Heart left ventricle (tissue), 13 donors: Measurements from ENCODE around the gene FAAP100.

Experiments
- CTCF ChIP-seq, 12 donors: fragments of 200-600 bp; sonication (generic) in 4 of 12; IDR thresholded peaks; one replicate each; pipeline versions ENCODE4 v1.5.0 to v1.8.0; 2018 to 2022; ENCODE audit warnings: antibody characterized with exemption in 12 of 12, mild to moderate bottlenecking in 5 of 12
- POLR2A ChIP-seq, 2 donors: fragments of 450-650 bp; IDR thresholded peaks; one replicate each; pipeline ENCODE4 v1.6.1; 2017; ENCODE audit warnings: antibody characterized with exemption in 2 of 2, mild to moderate bottlenecking in 2 of 2, moderate library complexity in 2 of 2
- donor health status: ischemic (EF 13 %, LVEDD 7.1; RV severe dilation, severe dysfunction).
- donor health status: DM: no; HTN: yes; CAD: no.
- donor health status: DM: no; HTN: no; CAD: no.
- donor health status: ischemic (EF 25% LVEDD 6.9; RV normal size, moderate dysfunction).
- donor health status: ischemic (EF 25% LVEDD 5.7; RV mildly dilated, moderate dysfunction).
- donor health status: ischemic (EF 35%, LVEDD 5.7; RV mildly dilated, moderate dysfunction).
- donor health status: nonischemic (EF 11% LVEDD 7.7; RV severe dilation, severe dysfunction).
- donor health status: DM: yes; HTN: yes; CAD: no.
- donor health status: PGD.
- donor health status: ischemic (EF 29% LVEDD 5.4; RV normal size, mild dysfunction).
- donor health status: nonischemic (EF 23%, LVEDD 6.1; RV moderate dilation, normal function).

GRCh38 chr17:81556175-81556691 lies 4.1 kb upstream of the FAAP100 start:
- TF ChIP-seq CTCF (IDR thresholded peaks at IDR 0.05) (no peak), POLR2A (IDR thresholded peaks at IDR 0.05) (no peak)
